ENCODE results near the gene SCD.

Gene SCD

GRCh38 chr10:100382553-100382952 lies 35.5 kb downstream of the SCD start:
- Histone ChIP-seq H3K4me3 (no peak overlapping the region), H3K27ac (no peak overlapping the region)
- TF ChIP-seq CTCF (IDR thresholded peaks at IDR 0.05) = no peak
- no peak for DNase-seq (ENCODE audit: low spot score)

- no peak for DNase-seq (ENCODE audit: low spot score)
Measured at GRCh38 chr10:100383251-100383650, 36.2 kb downstream of the SCD start.

GRCh38 chr10:100391163-100392002 lies 44.4 kb downstream of the SCD start:
- no peak overlapping the region for H3K4me3 ChIP-seq

More at GRCh38 chr10:100383251-100383650, 36.2 kb downstream of the SCD start:
- H3K4me3 ChIP-seq = no peak overlapping the region
- TF ChIP-seq CTCF (IDR thresholded peaks at IDR 0.05) = no peak
- H3K27ac ChIP-seq = no peak overlapping the region

GRCh38 chr10:100392686-100393003 lies 45.6 kb downstream of the SCD start:
- no peak overlapping the region for H3K4me3 ChIP-seq
- no peak for TF ChIP-seq CTCF (IDR thresholded peaks at IDR 0.05)
- DNase-seq (ENCODE audit: low spot score) = no peak
- H3K27ac ChIP-seq = no peak overlapping the region

More at GRCh38 chr10:100391163-100392002, 44.4 kb downstream of the SCD start:
- H3K27ac ChIP-seq = no peak overlapping the region
- no peak for DNase-seq (ENCODE audit: low spot score)
- TF ChIP-seq CTCF (IDR thresholded peaks at IDR 0.05) = no peak

- DNase-seq (ENCODE audit: low spot score) = no peak
Measured at GRCh38 chr10:100395626-100396025, 48.6 kb downstream of the SCD start.

GRCh38 chr10:100396605-100397004 lies 49.6 kb downstream of the SCD start:
- Histone ChIP-seq H3K27ac (no peak overlapping the region), H3K4me3 (no peak overlapping the region)
- DNase-seq (ENCODE audit: low spot score) = no peak
- no peak for TF ChIP-seq CTCF (IDR thresholded peaks at IDR 0.05)

More at GRCh38 chr10:100395626-100396025, 48.6 kb downstream of the SCD start:
- H3K27ac ChIP-seq = no peak overlapping the region
- no peak for TF ChIP-seq CTCF (IDR thresholded peaks at IDR 0.05)
- no peak overlapping the region for H3K4me3 ChIP-seq

All from coronary artery (tissue), 2 donors.